LHCN-M2 (cell line): Measurements from ENCODE around the gene RNASE7. TPM values are rescaled to one million over a fixed set of nuclear protein-coding genes. Genes with fewer than 3 reads are reported as not detected.
"Not testable (repeated sequence)": the region's sequence is repeated elsewhere in the genome, so short reads cannot be mapped to it uniquely, and the experiment has no call there.

Source experiments
- DNase-seq: peaks from one replicate; pipeline ENCODE4 v3.0.0-alpha.2; 2012; ENCODE audit warnings: low read depth
- total RNA-seq: library from RNA; depleted of rRNA; stranded (reverse); fragments of >200 nt; gene quantifications from 2 replicates; pipeline ENCODE4 v1.2.3, GENCODE V29; 2014

Gene RNASE7
- total RNA-seq, 1 experiment from 2014 or later, result not detected

DNA sequence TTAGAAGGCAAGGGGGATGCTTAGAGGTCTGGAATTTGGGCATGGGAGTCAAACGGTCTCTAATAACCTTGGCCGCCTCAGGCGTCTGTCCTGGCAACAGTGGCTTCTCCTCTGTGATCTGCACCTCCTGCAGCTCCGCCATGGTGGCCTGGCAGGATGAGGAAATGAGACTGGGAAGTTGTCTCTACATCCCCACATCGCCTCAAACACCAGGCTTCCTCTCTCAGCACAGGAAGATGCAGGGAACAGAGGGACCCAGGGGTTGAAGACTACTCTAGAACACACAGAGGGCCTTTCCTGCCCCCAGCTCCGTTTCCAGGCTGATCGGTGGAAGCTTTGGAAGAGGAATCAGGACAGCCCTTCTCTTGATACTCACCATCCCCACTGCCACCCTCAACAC lies 19.0 kb upstream of the RNASE7 start:
- DNase-seq, result no peak

DNA sequence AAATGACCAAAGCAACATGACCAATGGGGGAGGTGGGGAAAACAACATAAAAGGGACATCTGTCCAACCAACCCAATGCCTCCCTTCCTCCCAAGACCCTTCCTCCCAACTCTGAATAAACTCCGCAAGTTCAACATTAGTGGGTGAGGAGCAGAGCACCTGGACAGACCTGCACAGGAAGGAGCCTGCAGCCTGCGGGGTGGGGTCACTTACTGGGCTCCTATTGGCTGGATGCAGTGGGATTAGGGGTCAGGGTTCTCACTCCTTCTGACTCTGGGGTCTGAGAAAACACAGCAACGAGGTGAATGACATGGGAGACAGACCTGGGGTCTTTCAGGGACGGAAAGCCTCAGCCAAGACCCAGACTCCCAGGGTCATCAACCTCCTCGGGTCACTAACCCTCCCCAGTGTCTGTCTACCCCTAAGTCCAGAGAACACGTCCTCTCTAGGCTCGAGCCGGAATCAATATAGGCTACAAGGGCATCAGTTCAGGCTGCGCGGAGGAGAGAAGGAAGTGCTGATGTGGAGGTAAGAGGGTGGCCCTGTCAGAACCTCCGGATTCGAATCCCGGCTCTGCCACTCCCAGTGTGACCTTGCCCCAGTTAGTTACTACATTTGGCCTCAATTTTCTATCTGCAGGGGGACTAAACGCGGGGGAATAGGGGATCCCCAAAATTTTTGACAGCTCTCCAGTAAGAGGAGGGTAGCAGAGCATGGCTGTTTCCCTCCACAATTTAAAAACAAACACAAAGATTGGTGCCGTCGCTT lies 18.2 kb upstream of the RNASE7 start:
- no peak for DNase-seq

DNA sequence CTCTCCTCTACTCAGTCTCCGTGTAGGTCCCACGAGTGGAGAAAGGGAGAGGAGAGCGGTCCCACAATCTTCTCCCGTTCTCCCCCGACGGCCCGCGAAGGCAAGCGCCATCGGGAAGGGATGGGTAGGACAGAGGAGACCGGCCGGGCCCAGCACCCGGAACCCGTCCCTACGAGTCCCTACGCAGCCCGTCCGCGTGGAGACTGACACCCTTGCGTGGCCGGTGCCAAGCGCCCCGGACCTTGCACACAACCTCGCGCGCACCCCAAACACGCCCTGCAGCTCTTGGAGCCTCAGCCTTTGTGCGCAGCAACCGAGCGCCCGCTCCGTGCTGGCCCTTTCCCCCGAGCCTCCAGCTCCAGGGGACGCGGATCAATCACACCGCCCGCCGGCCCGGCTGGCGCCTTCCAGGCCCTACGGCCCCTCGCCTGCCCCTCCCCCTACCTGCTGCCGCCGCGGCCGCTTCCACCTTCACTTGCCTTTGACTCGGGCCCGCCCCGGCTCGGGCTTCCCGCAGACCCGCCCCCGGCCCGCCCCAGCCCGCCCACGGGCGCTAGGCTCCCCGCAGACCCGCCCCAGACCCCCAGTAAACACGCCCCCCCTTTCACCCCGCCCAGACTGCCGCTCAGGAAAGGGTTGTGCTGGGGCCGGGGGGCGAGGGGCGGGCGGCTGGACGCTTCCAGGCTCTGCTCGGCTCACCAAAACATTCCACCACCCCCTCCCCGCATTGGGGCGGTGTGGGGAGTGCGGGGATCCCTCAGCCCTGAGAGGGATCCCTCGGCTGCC lies 17.4 kb upstream of the RNASE7 start, which contains the start of gene NDRG2:
Gene NDRG2 (minus strand): TSS at position 477 of the 786 bp plus-strand sequence. CDS start 1,746 bp downstream, outside the sequence.
- DNase-seq, result no peak

GRCh38 chr14:21025371-21026273 lies 16.5 kb upstream of the RNASE7 start:
- no peak for DNase-seq

DNA sequence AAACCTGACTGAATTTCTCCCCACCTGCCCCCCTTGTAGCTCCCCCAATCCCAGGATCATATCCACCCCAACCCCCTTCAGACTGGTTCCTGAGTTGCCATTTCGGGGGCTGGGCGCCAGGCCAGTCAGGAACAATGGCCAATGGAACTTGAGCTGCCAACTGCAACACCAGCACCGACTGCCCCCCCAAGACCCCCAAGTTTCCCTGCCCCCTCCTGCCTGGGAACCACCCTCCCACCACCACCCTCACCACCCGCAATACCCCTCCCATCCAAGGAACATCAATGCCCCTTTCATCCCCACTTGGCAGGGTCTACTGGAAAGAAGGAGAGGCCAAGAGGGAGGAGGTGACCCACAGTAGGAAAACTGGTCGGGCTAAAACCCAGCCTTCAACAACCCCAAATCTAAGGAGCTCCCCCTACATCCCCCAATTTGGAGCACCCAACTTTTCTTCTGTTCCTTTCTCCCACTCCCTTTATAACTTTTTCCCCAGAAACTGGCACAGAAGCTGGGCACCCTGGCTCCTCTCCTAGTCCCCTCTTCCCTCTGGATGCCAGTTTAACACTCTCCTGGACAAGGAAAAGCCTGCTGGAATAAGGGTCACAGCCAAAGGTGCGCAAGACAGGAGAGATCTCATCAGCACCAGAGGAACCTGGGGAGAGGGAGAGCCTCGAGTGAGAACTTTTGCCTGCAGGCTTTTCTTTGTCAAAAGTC lies 15.7 kb upstream of the RNASE7 start:
- DNase-seq, result no peak

DNA sequence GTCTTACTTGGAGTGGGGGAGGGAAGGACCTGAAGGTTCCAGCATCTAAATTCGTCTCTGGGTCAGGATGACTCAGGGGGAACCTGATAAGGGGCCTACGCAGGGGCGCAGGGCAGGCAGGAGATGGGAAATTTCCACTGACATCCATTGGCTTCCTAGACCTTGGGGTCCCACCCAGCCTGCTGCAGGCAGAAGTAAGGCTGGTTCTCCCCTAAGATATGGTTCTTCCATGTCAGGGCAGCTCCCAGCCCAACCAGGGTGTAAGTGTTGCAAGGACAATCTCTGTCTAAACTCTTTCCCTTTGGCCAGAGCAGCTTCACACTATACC lies 15.2 kb upstream of the RNASE7 start:
- DNase-seq, result no peak

GRCh38 chr14:21029917-21030316 lies 12.2 kb upstream of the RNASE7 start, which contains the start of gene TPPP2:
TPPP2 (plus strand) TSS chr14:21030217; CDS start chr14:21030582, 365 bp downstream.
- DNase-seq, result no peak

DNA sequence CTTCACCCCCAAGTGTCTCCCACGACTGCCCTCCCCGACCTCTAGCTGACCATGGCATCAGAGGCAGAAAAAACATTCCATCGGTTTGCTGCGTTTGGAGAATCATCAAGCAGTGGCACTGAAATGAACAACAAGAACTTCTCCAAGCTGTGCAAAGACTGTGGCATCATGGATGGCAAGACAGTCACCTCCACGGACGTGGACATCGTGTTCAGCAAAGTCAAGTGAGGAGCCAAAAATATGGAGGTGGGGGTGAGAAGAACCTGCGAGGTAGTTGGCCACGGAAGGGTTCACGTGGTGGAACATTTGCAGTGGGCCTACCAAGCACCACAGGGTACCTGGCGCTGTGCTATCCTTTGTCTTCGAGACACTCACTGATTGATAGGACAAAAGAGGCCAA lies 11.6 kb upstream of the RNASE7 start:
- no peak for DNase-seq

- DNase-seq, result no peak
These were observed 9.6 kb upstream of the RNASE7 start for GRCh38 chr14:21032326-21033132.

DNA sequence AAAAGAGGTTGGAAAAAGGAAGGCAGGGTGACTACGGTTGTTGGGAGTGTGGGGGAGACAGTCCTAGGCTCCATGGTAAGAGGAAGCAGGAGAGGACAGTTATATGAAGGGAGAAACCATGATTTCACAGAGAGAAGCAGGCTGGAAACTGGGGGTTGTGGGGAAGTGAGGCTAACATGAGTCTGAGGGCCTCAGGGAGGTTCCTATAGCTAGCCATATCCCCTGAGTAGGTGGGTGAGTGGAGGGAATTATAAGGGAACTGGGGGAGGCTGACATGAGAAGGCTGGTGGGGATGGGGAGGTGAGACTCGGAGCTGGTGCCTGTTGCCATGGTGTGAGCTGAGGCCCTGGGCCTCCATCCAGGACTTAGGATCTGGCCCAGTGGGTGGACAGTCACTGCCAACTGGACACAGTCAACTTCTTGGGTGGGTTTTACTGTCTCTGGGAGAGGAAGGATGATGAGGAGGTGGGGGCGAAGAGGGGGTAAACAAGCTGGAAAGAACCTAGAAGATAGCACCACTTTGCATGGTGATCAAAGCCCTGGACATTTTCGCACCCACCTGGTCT lies 8.9 kb upstream of the RNASE7 start:
- no peak for DNase-seq

GRCh38 chr14:21034707-21035106 lies 7.5 kb upstream of the RNASE7 start, which contains the start of gene RNASE13:
RNASE13 (minus strand) TSS chr14:21034807; CDS start chr14:21034288, 519 bp downstream.
- no peak for DNase-seq

GRCh38 chr14:21036751-21037150 lies 5.4 kb upstream of the RNASE7 start:
- peak; percentile 21 for DNase-seq

DNA sequence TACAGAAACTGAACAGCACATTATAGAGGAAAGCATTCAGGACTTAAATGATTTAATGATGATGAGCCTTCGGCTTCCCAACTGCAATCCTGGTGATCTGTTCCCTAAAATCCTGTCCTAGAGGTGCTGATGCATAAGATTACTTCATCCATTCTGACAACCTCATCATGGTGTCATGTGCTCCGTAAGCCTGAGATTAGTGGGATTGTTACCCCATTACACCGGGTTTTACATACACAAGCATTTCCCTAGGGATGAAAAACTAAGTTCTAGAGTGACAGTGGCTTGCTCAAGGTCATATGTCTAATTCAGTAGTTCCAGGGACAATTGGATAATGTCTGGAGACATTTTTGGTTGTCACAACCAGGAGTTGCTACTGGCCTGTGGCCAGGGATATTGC lies 5.0 kb upstream of the RNASE7 start:
- DNase-seq, result no peak

DNA sequence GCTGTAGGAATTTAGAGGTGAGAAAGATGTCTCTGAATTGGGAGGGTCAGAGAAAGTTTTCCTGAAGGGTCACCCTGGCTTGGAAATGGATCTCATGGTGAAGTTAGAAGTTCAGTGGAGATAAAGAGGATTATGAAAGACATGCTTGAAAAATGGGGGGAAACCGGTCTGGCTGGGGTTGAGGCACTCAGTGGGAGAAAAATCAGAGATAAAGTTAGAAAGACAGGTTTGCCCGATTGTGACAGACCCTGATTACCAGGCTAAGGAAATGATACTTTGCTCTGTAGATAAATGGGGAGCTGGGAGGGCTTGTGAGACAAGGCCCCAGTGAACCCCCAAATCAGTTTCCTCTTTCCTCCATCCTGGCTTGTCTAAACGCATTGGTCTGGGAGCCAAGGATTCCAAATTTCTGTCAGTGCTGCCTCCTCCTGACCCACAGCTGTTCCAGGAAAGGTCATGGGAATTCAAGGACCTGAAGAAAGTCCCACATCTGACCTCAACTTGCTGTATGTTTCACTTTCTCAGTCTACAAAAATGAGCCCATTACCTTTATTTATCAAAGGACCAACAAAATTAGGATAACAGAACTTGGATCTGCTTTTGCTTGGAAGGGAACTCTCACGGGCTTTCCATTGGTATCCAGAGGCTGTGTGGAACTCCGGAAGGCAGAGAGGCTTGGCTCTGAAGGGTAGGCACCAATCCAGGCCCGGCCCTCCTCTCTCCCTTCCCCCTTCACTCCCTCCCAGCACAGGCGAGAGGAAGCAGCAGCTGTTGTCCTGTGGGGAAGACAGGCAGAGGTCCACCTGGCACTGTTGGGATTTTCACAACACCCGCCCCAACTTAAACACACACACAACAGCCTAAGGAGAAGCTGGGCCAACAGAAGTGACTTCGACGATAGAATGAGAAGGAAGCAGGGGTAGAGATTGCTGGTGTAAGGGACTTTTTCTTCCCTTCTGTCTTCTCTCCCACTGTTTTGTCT lies 3.4 kb upstream of the RNASE7 start:
- peak; percentile 94 for DNase-seq

DNA sequence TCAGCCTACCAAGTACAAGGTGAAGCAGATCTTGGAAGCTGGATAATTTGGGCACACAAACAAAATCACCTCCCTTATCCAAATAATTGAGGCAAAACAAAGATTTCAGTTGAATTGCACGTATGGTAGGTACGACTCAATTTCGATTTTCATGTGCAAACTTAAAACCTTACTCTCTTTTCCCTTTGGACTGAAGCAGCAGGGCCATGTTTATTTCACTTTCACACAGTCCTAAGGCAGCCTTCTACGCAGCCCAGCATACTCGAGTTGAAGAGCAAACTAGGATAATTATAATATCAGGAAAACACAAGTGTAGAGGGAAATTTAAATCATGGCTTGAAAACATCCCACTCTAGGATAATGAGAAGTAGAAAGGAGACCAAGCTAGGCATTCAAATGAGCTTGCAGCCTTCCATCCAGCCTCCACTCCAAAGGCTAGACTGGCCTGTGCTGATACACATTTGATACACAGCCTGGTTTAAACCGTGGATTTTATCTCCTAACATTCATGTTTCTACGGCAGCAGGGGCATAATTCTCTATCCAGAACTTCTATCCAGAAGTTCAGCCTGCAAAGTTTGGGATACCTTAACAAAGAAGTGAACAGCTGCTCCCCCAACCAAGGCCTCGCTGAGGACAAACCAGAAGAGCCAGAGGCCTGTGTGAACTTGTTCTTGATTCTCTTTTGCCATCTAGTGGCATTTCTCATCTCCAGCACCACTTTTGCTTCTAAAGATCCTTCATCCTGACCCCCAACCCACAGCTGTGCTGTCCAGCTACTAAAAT lies 2.4 kb upstream of the RNASE7 start:
- DNase-seq, result peak; percentile 86

DNA sequence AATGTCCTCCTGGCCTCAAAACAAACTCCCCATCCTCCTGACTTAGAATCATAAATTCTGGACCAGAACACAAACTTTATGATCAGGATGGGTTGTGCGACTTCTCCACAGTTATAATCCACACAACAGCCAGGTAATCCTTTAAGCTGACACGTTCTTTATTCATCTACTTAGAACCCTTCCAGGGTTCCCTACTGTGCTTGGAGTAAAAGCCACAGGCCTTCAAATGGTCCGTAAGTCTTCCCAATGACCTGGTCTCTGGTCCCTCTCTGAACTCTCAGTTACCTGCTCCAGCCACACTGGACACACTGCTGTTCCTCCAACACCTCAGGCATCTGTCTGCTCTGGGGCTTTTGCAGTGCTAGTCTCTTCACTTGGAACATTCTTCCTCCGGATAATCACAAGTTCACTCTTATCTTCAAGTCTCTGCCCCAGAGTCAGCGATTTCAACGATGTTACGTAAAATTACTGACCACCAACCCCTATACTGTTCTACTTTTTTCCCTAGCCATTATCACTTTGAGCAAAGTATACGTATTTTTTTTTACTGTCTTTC lies 1.7 kb upstream of the RNASE7 start:
- no peak for DNase-seq

- DNase-seq, result not testable (repeated sequence)
These were observed 1.2 kb upstream of the RNASE7 start for GRCh38 chr14:21040941-21041340.
